K562 (cell line): ENCODE measurements around the gene SLC39A6. TPM values are rescaled to one million over a fixed set of nuclear protein-coding genes. Genes with fewer than 3 reads are reported as not detected.

Experiments
- ASH1L ChIP-seq: fragments of 450-650 bp; IDR thresholded peaks from 2 replicates; pipeline ENCODE4 v1.6.1; 2018; ENCODE audit warnings: borderline replicate concordance, mild to moderate bottlenecking, low read depth; ENCODE audit not compliant: partially characterized antibody
- CBFB ChIP-seq: sonication (generic); formaldehyde crosslinking; IDR thresholded peaks from 2 replicates; pipeline ENCODE4 v1.4.0; 2020; ENCODE audit warnings: mild to moderate bottlenecking, missing genetic modification reagents
- E2F3 ChIP-seq: fragments of 250-450 bp; sonication (Bioruptor Pico); IDR thresholded peaks from 2 replicates; pipeline ENCODE4 v1.4.0; 2020; ENCODE audit warnings: mild to moderate bottlenecking
- EGR1 ChIP-seq: fragments of 450-650 bp; conservative IDR thresholded peaks from 2 replicates; pipeline ENCODE4 v1.6.1; 2017; ENCODE audit warnings: mild to moderate bottlenecking
- EP300 ChIP-seq: IDR thresholded peaks from 2 replicates; pipeline ENCODE4 v1.6.1; 2012; ENCODE audit warnings: low read length, improper control_type of control experiment
- L3MBTL2 ChIP-seq: fragments of 450-650 bp; IDR thresholded peaks from 2 replicates; pipeline ENCODE4 v1.6.1; 2016; ENCODE audit warnings: mild to moderate bottlenecking, moderate library complexity
- MCM7 ChIP-seq, 2 experiments: fragments of 450-650 bp; IDR thresholded peaks; 2 replicates each; pipeline ENCODE4 v1.6.1; 2016 to 2018
- MIER1 ChIP-seq: fragments of 450-650 bp; IDR thresholded peaks from 2 replicates; pipeline ENCODE4 v1.6.1; 2016; ENCODE audit warnings: antibody characterized with exemption, mild to moderate bottlenecking, low read depth
- TFAM ChIP-seq: fragments of 250-450 bp; sonication (Bioruptor Pico); conservative IDR thresholded peaks from 2 replicates; pipeline ENCODE4 v1.5.0; 2021; ENCODE audit warnings: mild to moderate bottlenecking, moderate library complexity
- ZEB2 ChIP-seq: fragments of 450-650 bp; IDR thresholded peaks from 2 replicates; pipeline ENCODE4 v1.6.1; 2016
- ZKSCAN3 ChIP-seq: fragments of 250-450 bp; sonication (Bioruptor Pico); IDR thresholded peaks from 2 replicates; pipeline ENCODE4 v1.4.0; 2020
- ZNF140 ChIP-seq: fragments of 250-450 bp; sonication (Bioruptor Pico); IDR thresholded peaks from 2 replicates; pipeline ENCODE4 v1.8.0; 2021; ENCODE audit warnings: moderate library complexity, mild to moderate bottlenecking, inconsistent platforms
- ZNF212 ChIP-seq: fragments of 450-650 bp; formaldehyde crosslinking; IDR thresholded peaks from 2 replicates; pipeline ENCODE4 v1.4.0; 2020; ENCODE audit warnings: mild to moderate bottlenecking
- polyA plus RNA-seq, 8 experiments: library from polyadenylated mRNA; depleted of rRNA in 4 of 8; stranded (reverse) in 5 of 8; unstranded in 3 of 8; fragments of >200 nt; fragmentation: Nextera tagmentation in 2 of 8; fragmentation: Illumina TruSeq in 1 of 8; extraction: Ambion mirVana in 2 of 8; extraction: Trizol in 1 of 8; gene quantifications; 2 replicates each; pipeline versions ENCODE4 v1.2.1 to v1.2.3, GENCODE V29; 2011 to 2014; ENCODE audit warnings: inconsistent platforms in 1 of 8, missing spikeins in 1 of 8
- total RNA-seq, 7 experiments: library from RNA; depleted of rRNA in 6 of 7; stranded (reverse); fragments of >200 nt in 6 of 7; fragmentation: Illumina TruSeq in 2 of 7; extraction: Trizol in 2 of 7; gene quantifications; 2 replicates each; pipeline versions ENCODE4 v1.2.1 to v1.2.3, GENCODE V29; 2011 to 2021; ENCODE audit warnings: low replicate concordance in 1 of 7
- TF ChIP-seq, protein P1 (sequence below): fragments of 450-650 bp; IDR thresholded peaks from 2 replicates; pipeline ENCODE4 v1.6.1; 2017; ENCODE audit warnings: antibody characterized with exemption, mild to moderate bottlenecking
- TF ChIP-seq, protein P2 (sequence below): fragments of 150-350 bp; conservative IDR thresholded peaks from 2 replicates; pipeline ENCODE4 v1.6.1; 2014; ENCODE audit warnings: low read length
- TF ChIP-seq, protein P3 (sequence below): fragments of 450-650 bp; formaldehyde crosslinking; conservative IDR thresholded peaks from 2 replicates; pipeline ENCODE4 v1.4.0; 2022; ENCODE audit warnings: mild to moderate bottlenecking, missing genetic modification characterization
- TF ChIP-seq, protein P4 (sequence below), 2 experiments: fragments of 450-650 bp; conservative IDR thresholded peaks; 2 replicates each; pipeline ENCODE4 v1.6.1; 2017; ENCODE audit warnings: mild to moderate bottlenecking in 2 of 2, moderate library complexity in 2 of 2
- TF ChIP-seq, protein P5 (sequence below): sonication (generic); formaldehyde crosslinking; IDR thresholded peaks from 2 replicates; pipeline ENCODE4 v1.5.0; 2020; ENCODE audit warnings: missing genetic modification reagents

Gene SLC39A6
- total and polyA plus RNA-seq, 9 of the 15 experiments (the other 6 are each of a cell fraction or from before 2014, with no cell fraction given): 5.6 to 23.8 (median 17.4) TPM

DNA sequence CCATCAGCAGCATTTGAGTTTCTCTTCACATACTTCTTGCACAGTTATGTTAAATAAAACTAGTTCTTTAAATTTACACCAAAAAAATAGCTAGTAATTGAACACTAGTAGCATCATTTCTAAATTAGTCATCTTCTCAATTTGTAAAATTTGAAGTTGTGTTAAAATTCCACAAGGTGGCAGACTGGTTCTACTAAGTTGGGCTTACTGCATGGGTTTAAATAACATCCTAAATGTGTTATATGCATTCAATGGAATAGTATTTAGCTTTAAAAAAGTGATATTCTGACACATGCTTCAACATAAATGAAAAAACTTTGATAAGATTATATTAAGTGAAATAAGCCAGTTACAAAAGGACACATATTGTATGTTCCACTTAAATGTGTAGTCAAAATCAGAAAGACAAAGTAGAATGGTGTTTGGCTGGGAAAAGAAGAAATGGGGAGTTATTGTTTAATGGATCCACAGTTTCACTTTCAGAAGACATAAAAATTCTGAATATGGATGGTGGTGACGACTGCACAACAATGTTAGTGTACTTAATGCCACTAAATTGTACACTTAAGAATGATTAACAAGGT is 33.1 kb downstream of the SLC39A6 start (continued):
- TF ChIP-seq, protein P1, sequence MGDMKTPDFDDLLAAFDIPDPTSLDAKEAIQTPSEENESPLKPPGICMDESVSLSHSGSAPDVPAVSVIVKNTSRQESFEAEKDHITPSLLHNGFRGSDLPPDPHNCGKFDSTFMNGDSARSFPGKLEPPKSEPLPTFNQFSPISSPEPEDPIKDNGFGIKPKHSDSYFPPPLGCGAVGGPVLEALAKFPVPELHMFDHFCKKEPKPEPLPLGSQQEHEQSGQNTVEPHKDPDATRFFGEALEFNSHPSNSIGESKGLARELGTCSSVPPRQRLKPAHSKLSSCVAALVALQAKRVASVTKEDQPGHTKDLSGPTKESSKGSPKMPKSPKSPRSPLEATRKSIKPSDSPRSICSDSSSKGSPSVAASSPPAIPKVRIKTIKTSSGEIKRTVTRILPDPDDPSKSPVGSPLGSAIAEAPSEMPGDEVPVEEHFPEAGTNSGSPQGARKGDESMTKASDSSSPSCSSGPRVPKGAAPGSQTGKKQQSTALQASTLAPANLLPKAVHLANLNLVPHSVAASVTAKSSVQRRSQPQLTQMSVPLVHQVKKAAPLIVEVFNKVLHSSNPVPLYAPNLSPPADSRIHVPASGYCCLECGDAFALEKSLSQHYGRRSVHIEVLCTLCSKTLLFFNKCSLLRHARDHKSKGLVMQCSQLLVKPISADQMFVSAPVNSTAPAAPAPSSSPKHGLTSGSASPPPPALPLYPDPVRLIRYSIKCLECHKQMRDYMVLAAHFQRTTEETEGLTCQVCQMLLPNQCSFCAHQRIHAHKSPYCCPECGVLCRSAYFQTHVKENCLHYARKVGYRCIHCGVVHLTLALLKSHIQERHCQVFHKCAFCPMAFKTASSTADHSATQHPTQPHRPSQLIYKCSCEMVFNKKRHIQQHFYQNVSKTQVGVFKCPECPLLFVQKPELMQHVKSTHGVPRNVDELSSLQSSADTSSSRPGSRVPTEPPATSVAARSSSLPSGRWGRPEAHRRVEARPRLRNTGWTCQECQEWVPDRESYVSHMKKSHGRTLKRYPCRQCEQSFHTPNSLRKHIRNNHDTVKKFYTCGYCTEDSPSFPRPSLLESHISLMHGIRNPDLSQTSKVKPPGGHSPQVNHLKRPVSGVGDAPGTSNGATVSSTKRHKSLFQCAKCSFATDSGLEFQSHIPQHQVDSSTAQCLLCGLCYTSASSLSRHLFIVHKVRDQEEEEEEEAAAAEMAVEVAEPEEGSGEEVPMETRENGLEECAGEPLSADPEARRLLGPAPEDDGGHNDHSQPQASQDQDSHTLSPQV: 0 out of 2 replicates have a peak, but pooled peaks have one; percentile 14
- no peak for TF ChIP-seq E2F3
- TF ChIP-seq, protein P2, sequence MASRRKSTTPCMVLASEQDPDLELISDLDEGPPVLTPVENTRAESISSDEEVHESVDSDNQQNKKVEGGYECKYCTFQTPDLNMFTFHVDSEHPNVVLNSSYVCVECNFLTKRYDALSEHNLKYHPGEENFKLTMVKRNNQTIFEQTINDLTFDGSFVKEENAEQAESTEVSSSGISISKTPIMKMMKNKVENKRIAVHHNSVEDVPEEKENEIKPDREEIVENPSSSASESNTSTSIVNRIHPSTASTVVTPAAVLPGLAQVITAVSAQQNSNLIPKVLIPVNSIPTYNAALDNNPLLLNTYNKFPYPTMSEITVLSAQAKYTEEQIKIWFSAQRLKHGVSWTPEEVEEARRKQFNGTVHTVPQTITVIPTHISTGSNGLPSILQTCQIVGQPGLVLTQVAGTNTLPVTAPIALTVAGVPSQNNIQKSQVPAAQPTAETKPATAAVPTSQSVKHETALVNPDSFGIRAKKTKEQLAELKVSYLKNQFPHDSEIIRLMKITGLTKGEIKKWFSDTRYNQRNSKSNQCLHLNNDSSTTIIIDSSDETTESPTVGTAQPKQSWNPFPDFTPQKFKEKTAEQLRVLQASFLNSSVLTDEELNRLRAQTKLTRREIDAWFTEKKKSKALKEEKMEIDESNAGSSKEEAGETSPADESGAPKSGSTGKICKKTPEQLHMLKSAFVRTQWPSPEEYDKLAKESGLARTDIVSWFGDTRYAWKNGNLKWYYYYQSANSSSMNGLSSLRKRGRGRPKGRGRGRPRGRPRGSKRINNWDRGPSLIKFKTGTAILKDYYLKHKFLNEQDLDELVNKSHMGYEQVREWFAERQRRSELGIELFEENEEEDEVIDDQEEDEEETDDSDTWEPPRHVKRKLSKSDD: no peak
- no peak for TF ChIP-seq ZEB2
- no peak for TF ChIP-seq TFAM (CRISPR knock-in tag)
- TF ChIP-seq ZNF140: no peak
- TF ChIP-seq L3MBTL2: 0 out of 2 replicates have a peak, but pooled peaks have one; percentile 16
- TF ChIP-seq MIER1: no peak
- no peak for TF ChIP-seq MCM7 (IDR thresholded peaks at IDR 0.05)
- TF ChIP-seq, protein P3, sequence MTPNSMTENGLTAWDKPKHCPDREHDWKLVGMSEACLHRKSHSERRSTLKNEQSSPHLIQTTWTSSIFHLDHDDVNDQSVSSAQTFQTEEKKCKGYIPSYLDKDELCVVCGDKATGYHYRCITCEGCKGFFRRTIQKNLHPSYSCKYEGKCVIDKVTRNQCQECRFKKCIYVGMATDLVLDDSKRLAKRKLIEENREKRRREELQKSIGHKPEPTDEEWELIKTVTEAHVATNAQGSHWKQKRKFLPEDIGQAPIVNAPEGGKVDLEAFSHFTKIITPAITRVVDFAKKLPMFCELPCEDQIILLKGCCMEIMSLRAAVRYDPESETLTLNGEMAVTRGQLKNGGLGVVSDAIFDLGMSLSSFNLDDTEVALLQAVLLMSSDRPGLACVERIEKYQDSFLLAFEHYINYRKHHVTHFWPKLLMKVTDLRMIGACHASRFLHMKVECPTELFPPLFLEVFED (CRISPR knock-in tag): no peak
- TF ChIP-seq, protein P4, sequence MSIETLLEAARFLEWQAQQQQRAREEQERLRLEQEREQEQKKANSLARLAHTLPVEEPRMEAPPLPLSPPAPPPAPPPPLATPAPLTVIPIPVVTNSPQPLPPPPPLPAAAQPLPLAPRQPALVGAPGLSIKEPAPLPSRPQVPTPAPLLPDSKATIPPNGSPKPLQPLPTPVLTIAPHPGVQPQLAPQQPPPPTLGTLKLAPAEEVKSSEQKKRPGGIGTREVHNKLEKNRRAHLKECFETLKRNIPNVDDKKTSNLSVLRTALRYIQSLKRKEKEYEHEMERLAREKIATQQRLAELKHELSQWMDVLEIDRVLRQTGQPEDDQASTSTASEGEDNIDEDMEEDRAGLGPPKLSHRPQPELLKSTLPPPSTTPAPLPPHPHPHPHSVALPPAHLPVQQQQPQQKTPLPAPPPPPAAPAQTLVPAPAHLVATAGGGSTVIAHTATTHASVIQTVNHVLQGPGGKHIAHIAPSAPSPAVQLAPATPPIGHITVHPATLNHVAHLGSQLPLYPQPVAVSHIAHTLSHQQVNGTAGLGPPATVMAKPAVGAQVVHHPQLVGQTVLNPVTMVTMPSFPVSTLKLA (conservative IDR thresholded peaks at IDR 0.05): 0 out of 4 replicates have a peak, but pooled peaks of 1 of the 2 experiments have one; percentile 14
- no peak for TF ChIP-seq ASH1L
- TF ChIP-seq EP300: no peak
- TF ChIP-seq EGR1: no peak
- TF ChIP-seq, protein P5, sequence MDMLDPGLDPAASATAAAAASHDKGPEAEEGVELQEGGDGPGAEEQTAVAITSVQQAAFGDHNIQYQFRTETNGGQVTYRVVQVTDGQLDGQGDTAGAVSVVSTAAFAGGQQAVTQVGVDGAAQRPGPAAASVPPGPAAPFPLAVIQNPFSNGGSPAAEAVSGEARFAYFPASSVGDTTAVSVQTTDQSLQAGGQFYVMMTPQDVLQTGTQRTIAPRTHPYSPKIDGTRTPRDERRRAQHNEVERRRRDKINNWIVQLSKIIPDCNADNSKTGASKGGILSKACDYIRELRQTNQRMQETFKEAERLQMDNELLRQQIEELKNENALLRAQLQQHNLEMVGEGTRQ (CRISPR knock-in tag): no peak
- no peak for TF ChIP-seq ZKSCAN3 (CRISPR knock-in tag)
- no peak for TF ChIP-seq ZNF212 (CRISPR knock-in tag)
- TF ChIP-seq CBFB (CRISPR knock-in tag): no peak
